NOMO-1 treated with DMSO at 0.1 percent for 48 hours (cell line): ENCODE results near the gene ADGRG3.
A peak's percentile ranks its signal among the peaks of the same experiment; 100 is the strongest.

Experiments
- DNase-seq: peaks from one replicate; lab custom pipeline; 2025; ENCODE audit not compliant: unreplicated experiment; lab: John Stamatoyannopoulos, UW

Gene ADGRG3

GRCh38 chr16:57694725-57695679 is 26.9 kb downstream of the ADGRG3 start, which contains the start of gene DRC7:
TSS of gene DRC7 (plus strand) at chr16:57694806. CDS start at chr16:57697950, 3,144 bp downstream.
- peak; percentile 87 for DNase-seq

- DNase-seq: no peak
These were observed 27.6 kb downstream of the ADGRG3 start for GRCh38 chr16:57695680-57696069.

GRCh38 chr16:57696240-57696639 is 28.1 kb downstream of the ADGRG3 start:
- no peak for DNase-seq

GRCh38 chr16:57697896-57698537 is 29.9 kb downstream of the ADGRG3 start:
- no peak for DNase-seq

GRCh38 chr16:57698812-57699405 is 30.8 kb downstream of the ADGRG3 start:
- DNase-seq: no peak

- no peak for DNase-seq
These were observed 31.4 kb downstream of the ADGRG3 start for GRCh38 chr16:57699481-57699880.

- DNase-seq: no peak
These were observed 31.8 kb downstream of the ADGRG3 start for GRCh38 chr16:57699899-57700298.

- DNase-seq: no peak
These were observed 32.9 kb downstream of the ADGRG3 start for GRCh38 chr16:57700781-57701551.

- no peak for DNase-seq
These were observed 33.8 kb downstream of the ADGRG3 start for GRCh38 chr16:57701759-57702371.

GRCh38 chr16:57703416-57704010 is 35.4 kb downstream of the ADGRG3 start:
- DNase-seq: no peak

GRCh38 chr16:57704011-57704904 is 36.2 kb downstream of the ADGRG3 start:
- DNase-seq: no peak

GRCh38 chr16:57704905-57705852 is 37.1 kb downstream of the ADGRG3 start:
- DNase-seq: no peak

- DNase-seq: no peak
These were observed 38.6 kb downstream of the ADGRG3 start for GRCh38 chr16:57706717-57707116.

- no peak for DNase-seq
These were observed 39.2 kb downstream of the ADGRG3 start for GRCh38 chr16:57707331-57707730.

- no peak for DNase-seq
These were observed 40.1 kb downstream of the ADGRG3 start for GRCh38 chr16:57708168-57708567.

GRCh38 chr16:57709663-57710062 is 41.6 kb downstream of the ADGRG3 start:
- no peak for DNase-seq

- DNase-seq: no peak
These were observed 43.2 kb downstream of the ADGRG3 start for GRCh38 chr16:57711346-57711745.

- no peak for DNase-seq
These were observed 43.9 kb downstream of the ADGRG3 start for GRCh38 chr16:57711993-57712392.
